Stimulated activated naive CD4-positive, alpha-beta T cell treated with Interleukin-2 at 50 U/mL for 16 hours (primary cell): ENCODE results near the gene METTL24.
"Not testable (repeated sequence)": the region's sequence is repeated elsewhere in the genome, so short reads cannot be mapped to it uniquely, and the experiment has no call there.

Experiments used
- DNase-seq: peaks from one replicate; lab custom pipeline; 2025; lab: John Stamatoyannopoulos, UW

The METTL24 gene

GRCh38 chr6:110360676-110361075, 2.5 kb upstream of the METTL24 start:
- DNase-seq: no peak

- DNase-seq: no peak
Observed at GRCh38 chr6:110359556-110359955, 1.4 kb upstream of the METTL24 start.

DNA sequence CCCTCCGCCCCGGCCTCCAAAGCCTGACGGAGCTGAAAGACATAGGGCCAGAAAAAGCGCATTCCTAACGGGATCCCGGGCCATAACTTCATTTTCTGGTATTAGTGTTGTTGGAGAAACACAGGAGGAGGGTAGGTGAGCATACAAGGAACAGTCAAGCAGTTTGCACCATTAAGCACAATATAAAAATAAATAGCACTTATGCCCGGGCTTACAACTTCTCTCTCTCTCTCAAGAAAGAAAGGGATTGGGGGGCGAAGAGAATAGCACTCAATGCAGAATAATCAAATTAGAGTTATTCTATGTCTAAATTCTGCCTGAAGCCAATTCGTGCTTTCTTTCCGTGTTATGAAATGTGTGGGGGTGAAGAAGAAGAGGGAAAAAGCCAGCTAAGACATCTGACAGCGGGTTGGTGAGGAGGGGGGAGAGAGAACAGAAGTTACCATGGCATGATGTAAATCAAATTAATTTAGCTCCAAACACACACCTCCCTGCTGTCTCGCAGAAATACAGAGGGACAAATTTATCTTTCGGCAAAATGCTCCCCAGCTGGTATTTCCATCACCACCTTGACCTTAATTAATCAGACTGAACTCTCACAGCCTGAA, 508 bp upstream of the METTL24 start:
- DNase-seq: no peak

GRCh38 chr6:110357298-110357663, 868 bp downstream of the METTL24 start:
- DNase-seq: no peak

GRCh38 chr6:110356778-110357177, 1.4 kb downstream of the METTL24 start:
- no peak for DNase-seq

DNA sequence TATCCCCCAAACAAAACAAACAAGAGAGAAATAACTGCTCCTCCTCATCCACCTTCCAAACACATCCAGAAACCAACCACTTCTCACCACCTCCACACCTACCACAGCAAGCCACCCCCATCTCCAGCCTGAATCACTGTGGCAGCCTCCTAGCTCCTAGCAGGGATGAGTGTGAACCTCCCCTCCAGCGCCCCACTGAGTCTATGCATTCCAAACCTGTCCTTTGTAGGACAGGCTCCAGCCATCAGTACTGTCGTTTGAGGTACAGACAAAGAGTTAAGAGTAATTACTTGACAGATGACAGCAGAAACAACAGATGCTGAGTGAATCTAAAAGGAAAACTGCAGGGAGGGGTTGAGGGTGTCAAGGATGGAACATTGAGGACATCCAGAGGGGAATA, 2.4 kb downstream of the METTL24 start:
- DNase-seq: no peak

DNA sequence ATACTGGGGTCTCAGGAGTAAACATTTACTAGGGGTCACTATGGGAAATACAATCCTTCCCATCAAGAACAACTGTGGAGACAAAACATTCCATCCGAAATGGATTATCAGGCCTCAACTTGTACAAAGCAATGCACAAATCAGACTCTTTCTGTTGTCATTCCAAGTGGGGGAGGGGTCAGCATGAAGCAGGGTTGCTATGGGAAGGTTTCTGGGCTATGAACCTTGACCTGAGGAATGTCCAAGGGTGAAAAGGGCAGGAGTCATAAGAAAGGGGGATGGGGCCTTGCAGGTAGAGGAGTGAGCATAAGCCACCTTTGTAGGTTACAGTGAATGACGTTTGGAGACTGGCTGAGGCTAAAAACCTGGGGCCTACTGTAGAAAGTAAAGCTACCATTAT, 3.1 kb downstream of the METTL24 start:
- DNase-seq: no peak

GRCh38 chr6:110354153-110354552, 4.0 kb downstream of the METTL24 start:
- no peak for DNase-seq

DNA sequence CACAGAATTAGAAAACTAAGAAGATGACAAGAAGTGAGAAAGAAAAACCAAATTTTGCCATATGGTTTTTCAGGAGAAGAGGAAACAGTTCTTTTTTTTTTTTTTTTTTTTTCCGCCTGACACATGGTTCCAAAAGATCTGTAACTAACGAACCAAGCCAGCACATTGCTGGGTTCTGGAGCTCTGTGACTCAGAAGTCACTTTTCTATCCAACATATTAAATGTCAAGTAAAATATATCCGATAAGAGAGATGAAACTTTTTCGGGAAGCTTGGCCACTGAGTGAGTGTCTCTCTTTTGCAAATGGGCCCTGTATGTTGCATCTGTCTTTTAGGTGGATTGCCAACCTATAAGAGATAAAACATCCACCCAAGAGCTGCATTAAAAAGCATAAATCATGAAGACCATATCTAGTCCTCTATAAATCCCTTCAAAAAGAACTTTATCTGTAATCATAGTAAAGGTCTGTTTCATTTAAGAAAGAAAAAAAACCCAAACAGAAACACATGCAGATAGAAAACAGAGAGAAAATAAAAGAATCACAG, 4.6 kb downstream of the METTL24 start:
- no peak for DNase-seq

DNA sequence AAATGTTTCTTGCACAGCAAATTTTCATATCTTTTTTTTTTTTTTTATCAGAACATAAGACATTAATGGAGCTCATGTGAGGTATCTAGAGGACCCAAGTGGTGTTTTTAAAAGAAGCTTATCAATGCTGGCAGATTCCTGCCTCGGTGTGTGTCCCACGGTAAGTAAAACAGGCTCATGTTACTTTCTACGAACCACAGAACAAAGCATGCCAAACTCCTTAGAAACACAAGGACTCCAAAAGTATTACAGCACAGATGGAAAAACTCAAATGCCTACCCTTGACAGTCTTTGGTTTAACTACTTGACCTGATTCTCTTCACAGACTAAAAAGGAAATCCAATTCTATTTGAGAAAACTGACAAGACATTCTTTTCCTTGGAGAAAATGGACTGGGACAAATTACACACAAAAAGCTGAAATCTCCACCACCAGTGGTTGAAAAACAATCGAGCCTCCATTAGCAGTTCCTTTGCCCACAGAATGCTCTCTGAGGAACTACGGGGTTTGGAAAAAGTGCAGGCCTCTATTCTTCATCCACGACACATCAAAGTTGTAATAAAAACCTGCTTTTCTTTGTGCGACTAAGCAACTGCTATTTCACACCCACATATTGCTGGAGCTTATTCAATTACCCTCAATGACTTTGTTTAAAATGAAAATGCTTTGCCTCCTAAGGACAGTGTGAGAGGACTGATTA, 5.4 kb downstream of the METTL24 start:
- no peak for DNase-seq

DNA sequence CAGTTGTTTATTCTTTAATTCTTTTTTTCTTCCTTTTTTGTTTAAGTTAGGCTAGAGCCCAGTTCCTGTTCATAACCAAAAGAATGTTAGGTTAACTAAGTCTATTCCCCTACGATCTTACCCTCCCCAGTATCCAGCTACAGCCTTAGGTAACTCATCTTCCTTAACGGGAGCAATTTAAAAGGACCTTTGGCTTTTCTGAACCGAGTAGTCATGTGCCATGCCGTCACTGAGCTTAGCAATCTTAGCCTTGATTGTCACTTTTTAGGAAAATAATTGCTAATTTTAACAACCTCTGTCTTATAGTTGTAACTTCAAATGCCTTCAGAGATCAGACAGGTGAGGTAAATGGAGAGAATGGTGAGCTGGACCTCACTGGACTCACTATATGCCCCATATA, 6.2 kb downstream of the METTL24 start:
- no peak for DNase-seq

GRCh38 chr6:110351546-110351945, 6.6 kb downstream of the METTL24 start:
- no peak for DNase-seq

DNA sequence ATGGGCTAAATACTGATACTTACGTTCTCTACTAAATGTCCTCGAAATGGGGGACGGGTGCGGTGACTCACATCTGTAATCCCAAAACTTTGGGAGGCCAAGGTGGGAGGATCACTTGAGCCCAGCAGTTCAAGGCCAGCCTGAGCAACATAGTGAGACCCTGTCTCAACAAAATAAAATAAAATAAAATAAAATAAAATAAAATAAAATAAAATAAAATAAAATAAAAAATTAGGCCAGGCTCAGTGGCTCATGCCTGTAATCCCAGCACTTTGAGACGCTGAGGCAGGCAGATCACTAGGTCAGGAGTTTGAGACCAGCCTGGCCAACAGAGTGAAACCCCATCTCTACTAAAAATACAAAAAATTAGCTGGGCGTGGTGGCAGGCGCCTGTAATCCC, 7.6 kb downstream of the METTL24 start:
- not testable (repeated sequence) for DNase-seq

- DNase-seq: no peak
Observed at GRCh38 chr6:110348961-110349690, 9.0 kb downstream of the METTL24 start.

DNA sequence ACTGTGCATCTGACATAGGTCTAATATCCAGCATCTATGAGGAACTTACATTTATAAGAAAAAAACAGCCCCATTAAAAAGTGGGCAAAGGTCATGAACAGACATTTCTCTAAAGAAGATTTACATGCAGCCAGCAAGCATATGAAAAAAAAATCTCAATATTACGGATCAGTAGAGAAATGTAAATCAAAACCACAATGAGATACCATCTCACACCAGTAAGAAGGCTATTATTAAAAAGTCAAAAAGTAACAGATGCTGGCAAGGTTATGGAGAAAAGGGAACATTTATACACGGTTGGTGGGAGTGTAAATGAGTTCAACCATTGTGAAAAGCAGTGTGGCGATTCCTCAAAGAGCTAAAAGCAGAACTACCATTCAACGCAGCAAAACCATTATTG, 13.1 kb downstream of the METTL24 start:
- DNase-seq: no peak

DNA sequence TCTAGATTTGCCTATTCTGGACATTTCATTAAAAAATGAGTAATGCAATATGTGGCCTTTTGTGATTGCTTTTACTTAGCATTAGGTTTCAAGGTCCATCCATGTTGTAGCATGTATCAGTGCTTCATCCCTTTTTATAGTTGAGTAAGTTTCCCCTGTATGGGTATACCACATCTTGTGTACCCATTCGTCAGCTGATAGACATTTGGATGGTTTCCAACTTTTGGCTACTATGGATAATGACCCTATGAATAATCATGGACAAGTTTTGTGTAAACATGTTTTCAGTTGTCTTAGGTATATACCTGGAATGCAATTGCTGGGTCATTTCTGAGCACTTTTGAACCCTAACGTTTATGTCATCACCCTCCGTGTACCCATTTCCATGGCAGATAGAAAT, 15.4 kb downstream of the METTL24 start:
- DNase-seq: no peak

DNA sequence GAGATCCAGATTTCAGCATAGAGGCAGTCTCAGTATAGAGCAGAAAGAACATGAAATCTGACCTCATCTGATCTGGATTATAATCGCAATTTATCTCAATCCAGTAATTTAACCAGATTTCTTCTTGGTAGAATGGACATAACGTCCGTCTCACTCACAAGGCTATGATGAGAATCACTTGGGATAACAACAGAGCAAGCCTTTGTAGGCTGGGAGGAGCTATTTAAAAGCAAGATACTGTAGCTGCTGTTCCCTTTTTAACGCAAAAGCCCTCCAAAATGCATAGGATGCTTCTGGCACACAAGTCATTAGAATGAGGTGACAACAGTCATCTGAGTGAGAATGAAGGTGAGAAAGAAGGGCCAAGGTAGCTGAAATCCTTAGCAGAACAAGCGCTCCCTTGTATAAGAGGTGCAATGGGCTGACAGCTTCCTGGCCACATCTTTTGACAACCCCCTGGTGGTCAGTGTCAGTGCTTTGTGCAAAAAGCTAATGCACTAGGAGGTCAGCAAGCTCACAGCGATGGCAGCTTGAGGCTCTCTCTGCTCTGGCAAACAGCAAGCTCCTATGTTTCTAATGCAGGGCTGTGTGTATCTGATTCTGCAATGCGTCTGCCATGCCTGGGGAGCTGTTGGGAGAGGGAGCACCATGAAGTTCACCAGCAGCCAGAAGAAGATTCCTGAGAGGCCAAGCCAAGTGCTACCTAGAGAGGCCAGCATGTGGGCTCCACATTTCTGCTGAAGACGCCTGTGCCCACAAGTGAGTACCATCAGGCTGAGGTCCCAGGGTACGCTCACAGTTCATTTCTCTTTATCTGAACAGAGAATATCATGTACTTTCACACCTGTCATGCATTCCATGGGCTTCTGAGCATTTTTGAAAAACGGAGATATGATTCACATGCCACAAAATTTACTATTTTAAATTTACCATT, 16.2 kb downstream of the METTL24 start:
- DNase-seq: no peak

GRCh38 chr6:110341067-110341466, 17.1 kb downstream of the METTL24 start:
- DNase-seq: no peak

DNA sequence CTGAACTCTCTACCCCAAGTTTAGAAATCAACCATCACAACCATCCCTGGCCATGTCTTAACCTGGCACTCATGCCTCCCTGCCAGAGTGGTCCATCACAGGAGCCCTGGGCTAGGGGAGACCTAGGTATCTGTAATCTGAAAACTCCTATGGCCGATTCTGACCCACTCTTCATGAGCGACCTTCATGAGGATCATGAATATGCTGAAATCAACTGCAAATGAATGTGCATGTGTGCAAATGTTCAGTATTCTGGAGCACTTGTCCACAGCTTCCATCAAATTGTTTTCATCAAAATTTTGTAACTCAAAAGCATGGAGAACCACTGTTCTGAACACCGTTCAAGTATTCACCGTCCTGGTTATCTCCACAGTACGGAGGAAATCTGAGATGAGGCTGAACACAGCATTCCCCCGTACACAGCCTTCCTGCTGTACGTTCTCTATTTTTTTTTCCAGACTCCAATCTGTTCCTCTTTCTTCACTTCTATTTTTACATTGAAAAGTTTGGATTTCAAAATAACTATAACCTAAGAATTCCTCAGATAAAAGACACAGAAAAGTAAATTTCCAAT, 17.7 kb downstream of the METTL24 start:
- no peak for DNase-seq

DNA sequence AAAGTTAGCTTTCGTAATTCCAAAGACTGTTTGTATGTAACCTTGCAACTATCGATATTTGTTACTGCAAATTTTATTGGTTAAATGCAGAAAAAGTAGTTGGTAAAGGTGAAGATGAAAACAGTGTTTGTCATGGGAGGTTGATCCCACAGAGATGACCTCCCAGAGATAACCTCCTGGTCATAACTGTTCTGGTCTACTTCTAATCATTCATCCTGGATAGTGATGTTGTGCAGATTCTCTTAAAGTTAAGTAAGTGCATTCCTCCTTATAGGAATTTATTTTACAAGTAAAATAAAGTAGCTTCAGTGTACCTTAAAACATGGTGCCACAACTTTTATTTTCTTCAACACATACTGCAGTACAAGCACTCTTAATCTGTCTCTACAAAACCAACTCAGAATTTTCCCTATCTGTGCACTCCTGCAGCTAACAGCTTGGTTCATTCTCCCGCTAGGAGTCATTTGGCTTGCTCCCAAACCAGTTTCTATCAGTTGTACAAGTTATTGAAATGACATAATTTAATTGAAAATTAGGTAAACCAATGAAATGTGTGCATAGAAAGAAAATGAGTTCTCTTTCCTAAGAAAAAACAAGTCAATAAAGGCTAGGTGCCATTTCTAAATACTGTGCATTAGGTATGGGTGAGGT, 19.2 kb downstream of the METTL24 start:
- DNase-seq: no peak

DNA sequence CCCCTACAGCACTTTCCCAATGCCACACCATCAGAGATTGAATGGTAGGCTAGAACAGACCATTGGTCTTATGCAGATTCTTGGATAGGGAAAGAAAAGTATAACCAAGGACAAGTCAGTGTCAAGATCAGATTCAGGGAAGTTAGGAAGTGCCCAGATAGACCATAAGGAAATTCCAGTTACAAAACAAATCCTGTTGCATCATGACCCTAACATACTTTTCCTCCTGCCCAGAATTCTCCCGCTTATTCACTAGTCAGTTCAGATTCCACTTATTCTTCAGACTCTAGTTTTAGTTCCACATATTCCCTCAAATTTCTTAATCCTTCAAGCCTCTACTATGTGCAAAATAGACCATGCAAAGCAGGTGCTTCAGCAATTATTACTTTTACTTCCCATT, 20.7 kb downstream of the METTL24 start:
- DNase-seq: no peak
